ENCODE measurements around the gene CDIP1.
A peak's percentile ranks its signal among the peaks of the same experiment; 100 is the strongest.

Gene CDIP1

DNA sequence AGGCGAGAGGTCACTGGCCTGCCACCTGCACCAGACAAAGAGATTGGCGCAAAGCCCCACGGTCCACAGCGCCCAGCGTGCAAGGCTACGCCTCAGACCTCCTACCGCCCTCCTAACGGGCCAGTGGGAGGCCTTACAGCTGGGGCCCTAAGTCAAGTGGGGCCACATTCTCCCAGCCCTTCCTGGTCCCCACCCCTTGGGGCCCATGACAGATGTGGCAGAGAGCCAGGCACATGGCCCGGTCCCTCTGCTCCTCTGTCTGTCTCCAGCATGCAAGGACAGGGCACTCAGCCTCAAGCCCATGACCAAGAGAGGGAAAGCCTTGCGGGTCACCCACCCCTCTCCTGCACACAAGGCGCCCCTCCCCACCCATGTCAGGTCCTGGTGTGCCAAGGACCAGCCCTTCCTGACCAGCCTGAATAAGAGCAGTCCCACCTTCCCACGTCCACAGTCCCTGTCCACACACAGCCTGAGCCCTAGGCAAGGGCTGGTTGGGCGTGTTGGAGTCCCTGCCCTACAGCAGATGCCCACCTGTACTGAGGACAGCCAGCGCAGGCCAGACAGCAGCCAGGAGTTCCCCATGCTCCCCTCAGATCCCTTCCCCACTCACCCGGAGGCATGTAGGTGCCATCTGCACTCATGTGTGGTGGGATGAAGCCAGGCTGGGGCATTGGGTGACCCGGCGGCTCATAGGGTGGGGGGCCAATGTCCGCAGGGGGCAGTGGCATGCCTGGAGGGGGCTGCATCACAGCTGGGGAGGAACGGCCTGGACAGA is 25.3 kb downstream of the CDIP1 start:
- DNase-seq: no peak

GRCh38 chr16:4512473-4512872 is 26.1 kb downstream of the CDIP1 start:
- DNase-seq: no peak

GRCh38 chr16:4511441-4512082 is 27.0 kb downstream of the CDIP1 start:
- peak; percentile 30 for DNase-seq

DNA sequence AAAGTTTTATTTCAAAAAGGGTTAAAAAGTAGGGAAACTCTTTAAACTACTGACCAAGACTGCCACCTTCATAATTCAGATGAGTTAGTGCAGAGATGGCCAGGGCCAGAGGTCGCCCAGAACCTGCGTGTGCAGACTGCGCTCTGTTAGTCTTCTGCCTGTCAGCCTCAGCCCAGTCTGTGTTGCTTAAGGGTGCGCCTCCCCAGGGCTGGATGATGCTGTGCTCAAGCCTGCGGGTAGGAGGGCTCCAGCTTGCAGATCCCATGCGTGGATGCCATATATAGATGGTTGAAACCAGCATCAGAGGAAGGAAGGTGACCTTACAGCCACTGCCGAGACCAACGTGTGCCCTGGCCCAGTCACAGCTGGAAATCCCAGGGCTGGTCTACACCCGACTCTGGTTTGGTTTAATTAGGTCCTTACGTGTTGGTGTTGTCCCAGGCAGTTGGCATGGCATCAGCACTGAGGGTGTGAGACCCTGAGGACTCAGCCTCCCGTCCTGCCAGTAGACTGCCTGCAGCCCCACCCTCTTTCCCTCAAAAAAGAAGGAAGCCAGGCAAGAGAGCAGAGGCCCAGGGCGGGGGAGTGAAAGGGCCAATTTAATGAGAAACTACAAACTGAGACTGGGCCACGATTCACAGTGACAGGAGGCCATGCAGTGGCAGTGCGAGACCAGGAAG is 27.7 kb downstream of the CDIP1 start:
- no peak for DNase-seq

- no peak for DNase-seq
These were observed 28.4 kb downstream of the CDIP1 start for GRCh38 chr16:4510131-4510530.

GRCh38 chr16:4509420-4509819 is 29.2 kb downstream of the CDIP1 start:
- DNase-seq: no peak

GRCh38 chr16:4508806-4509205 is 29.8 kb downstream of the CDIP1 start:
- no peak for DNase-seq

- DNase-seq: no peak
These were observed 30.8 kb downstream of the CDIP1 start for GRCh38 chr16:4507588-4508345.

DNA sequence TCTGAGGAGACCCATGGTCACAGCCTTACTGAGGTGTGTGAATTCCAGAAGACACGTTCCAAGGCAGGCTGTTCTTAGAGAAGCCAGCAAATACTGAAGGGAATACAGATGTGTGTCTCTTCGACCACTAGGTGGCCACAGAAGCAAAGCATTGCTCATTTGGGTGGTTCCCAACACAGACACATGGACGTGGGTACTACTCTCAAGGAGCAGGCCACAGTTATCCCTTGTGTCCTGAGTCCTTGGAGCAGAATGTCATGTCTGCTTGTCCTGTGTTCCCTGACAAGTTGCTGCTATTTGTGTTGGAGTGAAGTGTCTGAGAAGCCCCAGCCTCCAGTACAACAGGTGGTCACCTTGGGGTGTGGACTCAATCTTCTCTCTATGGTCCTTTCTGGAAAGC is 32.1 kb downstream of the CDIP1 start:
- peak; percentile 49 for DNase-seq

GRCh38 chr16:4505356-4506147 is 33.0 kb downstream of the CDIP1 start:
- no peak for DNase-seq

DNA sequence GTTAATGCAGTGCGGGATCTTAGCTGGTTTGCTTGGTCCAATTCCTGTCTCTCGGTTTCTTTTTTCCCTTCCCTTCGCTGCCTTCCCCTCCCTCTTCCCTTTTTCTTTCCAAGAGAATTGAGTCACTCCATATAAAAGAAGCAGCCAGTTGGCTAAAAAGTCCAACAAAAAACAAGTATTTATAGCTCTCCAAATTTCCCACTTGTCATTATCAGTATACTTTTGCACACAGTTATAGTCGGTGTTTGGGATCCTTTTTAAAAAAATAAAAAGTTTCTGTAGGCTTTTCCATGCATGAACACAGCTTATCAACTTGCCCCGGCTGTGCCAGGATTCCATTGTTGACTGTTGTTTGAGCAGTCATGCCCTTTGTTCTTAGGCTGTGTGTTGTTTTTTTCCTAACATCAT is 37.5 kb downstream of the CDIP1 start:
- no peak for DNase-seq

- DNase-seq: no peak
These were observed 38.3 kb downstream of the CDIP1 start for GRCh38 chr16:4500272-4500671.

- no peak for DNase-seq
These were observed 39.4 kb downstream of the CDIP1 start for GRCh38 chr16:4499196-4499555.

- no peak for DNase-seq
These were observed 39.9 kb downstream of the CDIP1 start for GRCh38 chr16:4498546-4499195.

DNA sequence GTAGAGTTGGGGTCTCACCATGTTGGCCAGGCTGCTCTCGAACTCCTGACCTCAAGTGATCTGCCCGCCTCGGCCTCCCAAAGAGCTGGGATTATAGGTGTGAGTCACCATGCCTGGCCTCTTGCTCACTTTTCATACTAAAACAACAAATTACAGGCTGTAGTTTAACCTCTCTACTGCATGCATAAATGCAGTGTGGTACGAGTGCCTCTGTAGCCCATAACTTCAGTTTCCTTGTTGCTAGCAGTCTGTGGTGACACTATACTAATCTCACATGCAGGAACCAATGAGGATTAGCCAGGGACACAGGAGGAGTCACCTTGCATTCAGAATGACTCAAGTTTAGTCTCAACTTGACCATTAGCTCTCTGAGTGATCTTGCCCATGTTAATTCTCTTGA is 42.3 kb downstream of the CDIP1 start:
- DNase-seq: no peak

GRCh38 chr16:4495766-4496165 is 42.8 kb downstream of the CDIP1 start:
- no peak for DNase-seq

DNA sequence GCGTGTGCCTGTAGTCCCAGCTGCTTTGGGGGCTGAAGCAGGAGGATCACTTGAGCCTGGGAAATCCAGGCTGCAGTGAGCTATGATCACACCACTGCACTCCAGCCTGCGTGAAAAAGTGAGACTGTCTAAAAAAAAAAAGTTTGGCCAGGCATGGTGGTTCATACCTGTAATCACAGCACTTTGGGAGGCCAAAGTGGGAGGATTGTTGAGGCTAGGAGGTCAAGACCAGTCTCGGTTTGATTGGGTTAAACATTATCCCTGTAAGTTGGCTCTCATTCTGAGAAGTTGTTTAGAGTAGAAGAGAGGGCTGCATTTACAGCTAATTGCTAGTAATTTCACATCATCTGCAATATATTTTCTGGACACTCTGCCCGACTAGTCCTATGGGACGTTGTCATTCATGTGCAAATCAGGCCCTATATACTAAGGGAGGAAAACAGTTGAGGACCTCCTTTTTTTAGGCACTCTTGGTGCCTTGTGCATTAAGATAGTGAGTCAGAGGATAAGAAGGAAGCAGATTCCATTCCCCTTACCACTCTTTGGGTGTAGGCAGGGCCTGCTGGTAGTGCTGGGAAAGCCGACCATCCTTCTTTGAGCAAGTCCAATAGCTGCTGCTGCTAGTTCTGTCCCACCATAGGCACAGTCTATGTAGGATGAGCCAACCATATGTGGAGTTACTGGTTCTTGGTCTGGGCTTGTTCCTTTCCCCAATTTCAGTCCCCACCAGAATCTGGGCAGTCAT is 43.7 kb downstream of the CDIP1 start:
- DNase-seq: no peak

- DNase-seq: no peak
These were observed 46.7 kb downstream of the CDIP1 start for GRCh38 chr16:4491898-4492297.

DNA sequence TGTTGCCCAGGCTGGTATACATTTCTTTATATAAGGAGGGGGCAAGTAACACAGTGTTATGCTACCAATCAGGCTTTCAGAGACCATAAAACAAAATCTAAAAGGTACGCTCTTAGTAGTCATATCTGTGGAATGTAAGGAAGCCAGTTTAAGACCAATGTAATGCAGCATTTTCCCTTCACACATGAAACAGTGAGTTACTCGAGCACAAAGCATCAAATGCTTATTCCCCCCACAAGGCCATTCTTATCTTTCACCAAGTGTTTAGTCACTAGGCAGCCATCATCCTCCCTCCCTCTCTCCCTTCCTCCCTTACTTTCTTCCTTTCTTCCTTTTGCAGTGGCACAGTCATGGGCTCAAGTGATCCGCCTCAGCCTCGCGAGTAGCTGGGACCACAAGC is 49.5 kb downstream of the CDIP1 start:
- DNase-seq: no peak

DNA sequence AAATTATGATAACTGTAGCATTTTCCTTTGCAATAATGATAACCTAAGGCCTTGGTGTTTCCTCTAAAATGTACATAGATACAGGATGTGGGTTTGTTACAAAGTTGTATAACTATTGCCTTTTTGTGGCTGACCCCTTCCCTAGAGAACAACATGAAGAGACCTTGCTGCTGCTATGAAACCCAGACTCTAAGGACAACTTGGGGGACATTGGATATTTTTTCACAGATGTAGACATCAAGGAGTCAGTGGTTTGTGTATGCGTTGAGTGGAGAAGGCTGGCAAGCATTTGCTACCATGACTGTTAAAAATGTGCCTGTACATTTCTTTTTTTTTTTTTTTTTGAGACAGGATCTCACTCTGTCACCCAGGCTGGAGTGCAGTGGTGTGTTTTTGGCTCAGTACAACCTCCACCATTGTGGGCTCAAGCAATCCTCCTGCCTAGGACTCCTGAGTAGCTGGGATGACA is 50.0 kb downstream of the CDIP1 start:
- no peak for DNase-seq

- DNase-seq: no peak
These were observed 50.5 kb downstream of the CDIP1 start for GRCh38 chr16:4487955-4488498.

Data from NCI-H1092 treated with DMSO at 0.1 percent for 48 hours (cell line).